A549 (cell line): ENCODE data around the gene FBXW12. TPM values are rescaled to one million over a fixed set of nuclear protein-coding genes. Genes with fewer than 3 reads are reported as not detected.

Experiments used
- ATAC-seq, 2 experiments: fragments of 200-7000 bp in 1 of 2; fragments of >200 bp in 1 of 2; cut with Nextera tagmentation in 1 of 2; cut with Tn5 transposase in 1 of 2; 3 replicates each; pipeline versions ENCODE4 v1.8.0 to v1.9.1; 2018 to 2020; ENCODE audit warnings: mild to moderate bottlenecking in 1 of 2, moderate library complexity in 1 of 2
- CTCF ChIA-PET: fragments of 300-600 bp; sonication (Branson Sonifier 250); formaldehyde crosslinking; extraction: SDS; loops from one replicate; lab custom pipeline; 2021; ENCODE audit warnings: antibody characterized with exemption, inconsistent platforms; lab: Yijun Ruan, JAX
- POLR2A ChIA-PET: fragments of 350-600 bp; formaldehyde crosslinking; extraction: SDS; loops from one replicate; lab custom pipeline; 2021; ENCODE audit warnings: antibody characterized with exemption, inconsistent platforms; lab: Yijun Ruan, JAX
- DNase-seq, 2 experiments: peaks; one replicate each; pipeline versions ENCODE4 v3.0.0 to v3.0.0-alpha.2; 2011 to 2016; ENCODE audit warnings: low read depth in 1 of 2, low spot score in 1 of 2
- FAIRE-seq: peaks from 2 replicates; lab custom pipeline; 2011; peaks lifted over from hg19 to GRCh38; lab: Jason Lieb, UNC
- H3K27ac ChIP-seq, 2 experiments: fragments of >200 bp; sonication (Bioruptor Twin); formaldehyde crosslinking; 3 replicates each; pipeline ENCODE4 v1.5.1; 2016 to 2017
- H3K4me1 ChIP-seq: fragments of >200 bp; sonication (Bioruptor Twin); formaldehyde crosslinking; 3 replicates; pipeline ENCODE4 v1.6.1; 2016
- H3K4me2 ChIP-seq: fragments of >200 bp; sonication (Bioruptor Twin); formaldehyde crosslinking; 3 replicates; pipeline ENCODE4 v1.6.1; 2016
- H3K4me3 ChIP-seq: fragments of >200 bp; sonication (Bioruptor Twin); formaldehyde crosslinking; 3 replicates; pipeline ENCODE4 v1.5.1; 2016
- H3K9me3 ChIP-seq: fragments of >200 bp; sonication (Bioruptor Twin); formaldehyde crosslinking; 3 replicates; pipeline ENCODE4 v1.6.1; 2016
- BHLHE40 ChIP-seq: IDR thresholded peaks from 2 replicates; pipeline ENCODE4 v1.6.1; 2012; ENCODE audit warnings: low read depth, low read length, inconsistent platforms
- CBX2 ChIP-seq: fragments of 200-600 bp; sonication (generic); IDR thresholded peaks from 2 replicates; pipeline ENCODE4 v1.6.1; 2016; ENCODE audit warnings: low read depth, mild to moderate bottlenecking, borderline replicate concordance
- CEBPB ChIP-seq, 2 experiments: fragments of >200 bp in 1 of 2; sonication (Bioruptor Twin) in 1 of 2; formaldehyde crosslinking in 1 of 2; IDR thresholded peaks; 2 replicates each; pipeline ENCODE4 v1.6.1; 2012 to 2016
- CHD2 ChIP-seq: fragments of 150-350 bp; IDR thresholded peaks from 2 replicates; pipeline ENCODE4 v1.6.1; 2014; ENCODE audit warnings: low read length; ENCODE audit not compliant: partially characterized antibody
- CHD4 ChIP-seq: fragments of 200-600 bp; sonication (generic); IDR thresholded peaks from 2 replicates; pipeline ENCODE4 v1.6.1; 2016; ENCODE audit warnings: antibody characterized with exemption, mild to moderate bottlenecking, borderline replicate concordance
- CTCF ChIP-seq: fragments of >200 bp; sonication (Bioruptor Twin); formaldehyde crosslinking; IDR thresholded peaks from 3 replicates; pipeline ENCODE4 v1.5.1; 2016
- FOSB ChIP-seq: fragments of 250-450 bp; sonication (Bioruptor Pico); IDR thresholded peaks from 2 replicates; pipeline ENCODE4 v1.5.0; 2020; ENCODE audit warnings: mild to moderate bottlenecking, moderate library complexity
- FOSL2 ChIP-seq, 2 experiments: fragments of 450-650 bp in 1 of 2; fragments of >200 bp in 1 of 2; sonication (Bioruptor Twin) in 1 of 2; formaldehyde crosslinking; IDR thresholded peaks; 2 replicates each; pipeline versions ENCODE4 v1.5.0 to v1.6.1; 2016 to 2020; ENCODE audit warnings: mild to moderate bottlenecking in 1 of 2, moderate library complexity in 1 of 2
- GATA3 ChIP-seq: IDR thresholded peaks from 2 replicates; pipeline ENCODE4 v1.6.1; 2012; ENCODE audit warnings: borderline replicate concordance
- HDAC2 ChIP-seq: fragments of 200-600 bp; sonication (generic); IDR thresholded peaks from 2 replicates; pipeline ENCODE4 v1.6.1; 2016
- HOXA7 ChIP-seq: fragments of 250-450 bp; sonication (Bioruptor Pico); IDR thresholded peaks from 2 replicates; pipeline ENCODE4 v1.5.0; 2020; ENCODE audit warnings: mild to moderate bottlenecking, moderate library complexity
- HOXB13 ChIP-seq: fragments of 250-450 bp; sonication (Bioruptor Pico); IDR thresholded peaks from 2 replicates; pipeline ENCODE4 v1.5.0; 2020; ENCODE audit warnings: low read depth, mild to moderate bottlenecking, moderate library complexity
- JUN ChIP-seq, 2 experiments: fragments of >200 bp; sonication (Bioruptor Twin); formaldehyde crosslinking; IDR thresholded peaks; 2 replicates in 1 of 2; 3 replicates in 1 of 2; pipeline ENCODE4 v1.6.1; 2016 to 2017
- KDM1A ChIP-seq: fragments of 200-600 bp; sonication (generic); IDR thresholded peaks from 2 replicates; pipeline ENCODE4 v1.6.1; 2016; ENCODE audit warnings: low read depth, mild to moderate bottlenecking
- KDM5A ChIP-seq: fragments of 200-600 bp; sonication (generic); IDR thresholded peaks from 2 replicates; pipeline ENCODE4 v1.6.1; 2016; ENCODE audit warnings: antibody characterized with exemption, mild to moderate bottlenecking
- MAFK ChIP-seq: fragments of 450-650 bp; IDR thresholded peaks from 2 replicates; pipeline ENCODE4 v1.6.1; 2014; ENCODE audit not compliant: partially characterized antibody
- MAZ ChIP-seq: fragments of 150-350 bp; IDR thresholded peaks from 2 replicates; pipeline ENCODE4 v1.6.1; 2014; ENCODE audit warnings: antibody characterized with exemption, low read depth, low read length, borderline replicate concordance
- PBX3 ChIP-seq: IDR thresholded peaks from 2 replicates; pipeline ENCODE4 v1.6.1; 2012
- POLR2A ChIP-seq: IDR thresholded peaks from 2 replicates; pipeline ENCODE4 v1.6.1; 2012; ENCODE audit warnings: mild to moderate bottlenecking, low read length
- RAD21 ChIP-seq, 2 experiments: fragments of >200 bp in 1 of 2; sonication (Bioruptor Twin) in 1 of 2; formaldehyde crosslinking in 1 of 2; IDR thresholded peaks in 1 of 2; conservative IDR thresholded peaks in 1 of 2; 2 replicates in 1 of 2; 3 replicates in 1 of 2; pipeline ENCODE4 v1.6.1; 2012 to 2018; ENCODE audit warnings: inconsistent platforms in 1 of 2
- RARB ChIP-seq: fragments of 250-450 bp; sonication (Bioruptor Pico); IDR thresholded peaks from 2 replicates; pipeline ENCODE4 v1.8.0; 2021; ENCODE audit warnings: mild to moderate bottlenecking, moderate library complexity
- TFCP2L1 ChIP-seq: fragments of 250-450 bp; sonication (Bioruptor Pico); IDR thresholded peaks from 2 replicates; pipeline ENCODE4 v1.5.0; 2021; ENCODE audit warnings: mild to moderate bottlenecking
- TP53 ChIP-seq: fragments of 250-450 bp; sonication (Bioruptor Pico); IDR thresholded peaks from 2 replicates; pipeline ENCODE4 v1.5.0; 2021; ENCODE audit warnings: mild to moderate bottlenecking, moderate library complexity
- ZC3H11A ChIP-seq: fragments of 450-650 bp; IDR thresholded peaks from 2 replicates; pipeline ENCODE4 v1.6.1; 2014; ENCODE audit warnings: antibody characterized with exemption, mild to moderate bottlenecking
- ZNF302 ChIP-seq: fragments of 250-450 bp; sonication (Bioruptor Pico); IDR thresholded peaks from 2 replicates; pipeline ENCODE4 v1.9.0; 2021; ENCODE audit warnings: inconsistent platforms, mild to moderate bottlenecking, moderate library complexity
- WGBS: methylation state at CpG from one replicate; pipeline ENCODE4 v1.1.6; 2017; ENCODE audit errors: missing lambda C conversion rate; 5-methylcytosine and 5-hydroxymethylcytosine counted together
- polyA plus RNA-seq, 4 experiments: library from polyadenylated mRNA; depleted of rRNA in 3 of 4; stranded (reverse); fragments of >200 nt; fragmentation: RNase III in 1 of 4; extraction: RNeasy Plus Mini Kit Qiagen cat#74134 plus additional on column Dnase treatment in 1 of 4; gene quantifications; 2 replicates in 3 of 4; 3 replicates in 1 of 4; pipeline ENCODE4 v1.2.3, GENCODE V29; 2011 to 2017
- TF ChIP-seq, protein P1 (sequence below): fragments of 250-450 bp; sonication (Bioruptor Pico); IDR thresholded peaks from 2 replicates; pipeline ENCODE4 v1.5.0; 2020; ENCODE audit warnings: low read depth, mild to moderate bottlenecking, moderate library complexity
- TF ChIP-seq, protein P2 (sequence below): fragments of 250-450 bp; sonication (Bioruptor Pico); IDR thresholded peaks from 2 replicates; pipeline ENCODE4 v1.5.0; 2021; ENCODE audit warnings: mild to moderate bottlenecking, moderate library complexity, borderline replicate concordance
- TF ChIP-seq, protein P3 (sequence below): fragments of >200 bp; sonication (Bioruptor Twin); formaldehyde crosslinking; IDR thresholded peaks from 3 replicates; pipeline ENCODE4 v1.6.1; 2016

The FBXW12 gene
- polyA plus RNA-seq, 2 of the 4 experiments (the other 2 are of a cell fraction), result not detected

DNA sequence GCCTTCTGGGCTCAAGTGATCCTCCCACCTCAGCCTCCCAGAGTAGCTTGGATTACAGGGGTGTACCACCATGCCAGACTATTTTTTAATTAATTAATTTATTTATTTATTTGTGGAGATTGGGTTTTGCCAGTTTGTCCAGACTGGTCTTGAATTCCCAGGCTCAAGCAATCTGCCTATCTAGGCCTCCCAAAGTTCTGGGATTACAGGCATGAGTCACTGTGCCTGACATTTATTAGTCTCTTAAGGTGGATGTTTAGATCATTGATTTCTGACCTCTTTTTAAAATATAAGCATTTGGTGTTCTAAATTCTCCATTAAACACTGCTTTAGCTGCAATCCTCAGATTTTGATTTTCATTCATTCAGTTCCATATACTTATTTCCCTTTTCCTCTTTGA is 15.6 kb downstream of the FBXW12 start:
- Histone ChIP-seq H3K9me3 (peaks cover 7% of the 10 kb centered on the region; the same call in 2 of the 3 replicates), H3K4me3 (no peak overlapping the region), H3K27ac (no peak overlapping the region), H3K4me1 (no peaks in the 10 kb centered on the region), H3K4me2 (no peak overlapping the region)
- no peak for FAIRE-seq
- CTCF ChIA-PET, result interaction anchor here (1.4 kb wide), 1 partner anchor 8 kb away, joined by 4 read pairs; no protein-coding TSS in a partner anchor
- ATAC-seq, result no peak
- POLR2A ChIA-PET, result no interaction called here
- TF ChIP-seq, protein P1, sequence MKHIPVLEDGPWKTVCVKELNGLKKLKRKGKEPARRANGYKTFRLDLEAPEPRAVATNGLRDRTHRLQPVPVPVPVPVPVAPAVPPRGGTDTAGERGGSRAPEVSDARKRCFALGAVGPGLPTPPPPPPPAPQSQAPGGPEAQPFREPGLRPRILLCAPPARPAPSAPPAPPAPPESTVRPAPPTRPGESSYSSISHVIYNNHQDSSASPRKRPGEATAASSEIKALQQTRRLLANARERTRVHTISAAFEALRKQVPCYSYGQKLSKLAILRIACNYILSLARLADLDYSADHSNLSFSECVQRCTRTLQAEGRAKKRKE (CRISPR knock-in tag), result no peak
- TF ChIP-seq RAD21 (conservative IDR thresholded peaks at IDR 0.05 in 1 of 2, IDR thresholded peaks at IDR 0.05 in 1 of 2) (no peak), PBX3 (no peak), RARB (no peak), JUN (IDR thresholded peaks at IDR 0.05) (no peak), CHD4 (no peak), ZNF302 (CRISPR knock-in tag) (no peak), BHLHE40 (no peak), HOXA7 (CRISPR knock-in tag) (no peak), CHD2 (no peak), TP53 (CRISPR knock-in tag) (no peak), MAFK (no peak), KDM5A (no peak), MAZ (no peak)
- TF ChIP-seq, protein P2, sequence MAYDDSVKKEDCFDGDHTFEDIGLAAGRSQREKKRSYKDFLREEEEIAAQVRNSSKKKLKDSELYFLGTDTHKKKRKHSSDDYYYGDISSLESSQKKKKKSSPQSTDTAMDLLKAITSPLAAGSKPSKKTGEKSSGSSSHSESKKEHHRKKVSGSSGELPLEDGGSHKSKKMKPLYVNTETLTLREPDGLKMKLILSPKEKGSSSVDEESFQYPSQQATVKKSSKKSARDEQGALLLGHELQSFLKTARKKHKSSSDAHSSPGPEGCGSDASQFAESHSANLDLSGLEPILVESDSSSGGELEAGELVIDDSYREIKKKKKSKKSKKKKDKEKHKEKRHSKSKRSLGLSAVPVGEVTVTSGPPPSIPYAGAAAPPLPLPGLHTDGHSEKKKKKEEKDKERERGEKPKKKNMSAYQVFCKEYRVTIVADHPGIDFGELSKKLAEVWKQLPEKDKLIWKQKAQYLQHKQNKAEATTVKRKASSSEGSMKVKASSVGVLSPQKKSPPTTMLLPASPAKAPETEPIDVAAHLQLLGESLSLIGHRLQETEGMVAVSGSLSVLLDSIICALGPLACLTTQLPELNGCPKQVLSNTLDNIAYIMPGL (CRISPR knock-in tag), result no peak
- TF ChIP-seq, protein P3, sequence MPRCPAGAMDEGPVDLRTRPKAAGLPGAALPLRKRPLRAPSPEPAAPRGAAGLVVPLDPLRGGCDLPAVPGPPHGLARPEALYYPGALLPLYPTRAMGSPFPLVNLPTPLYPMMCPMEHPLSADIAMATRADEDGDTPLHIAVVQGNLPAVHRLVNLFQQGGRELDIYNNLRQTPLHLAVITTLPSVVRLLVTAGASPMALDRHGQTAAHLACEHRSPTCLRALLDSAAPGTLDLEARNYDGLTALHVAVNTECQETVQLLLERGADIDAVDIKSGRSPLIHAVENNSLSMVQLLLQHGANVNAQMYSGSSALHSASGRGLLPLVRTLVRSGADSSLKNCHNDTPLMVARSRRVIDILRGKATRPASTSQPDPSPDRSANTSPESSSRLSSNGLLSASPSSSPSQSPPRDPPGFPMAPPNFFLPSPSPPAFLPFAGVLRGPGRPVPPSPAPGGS, result no peak
- no peak for DNase-seq

- H3K27ac ChIP-seq, result no peak overlapping the region
- ChIA-PET CTCF (interaction anchor here (1.0 to 2.2 kb wide), 2 partner anchors 12 to 47 kb away, joined by 5 to 6 read pairs; no protein-coding TSS in a partner anchor), POLR2A (no interaction called here)
- DNase-seq (no peak), ATAC-seq (no peak), FAIRE-seq (no peak)
- no peak overlapping the region for H3K4me3 ChIP-seq
- no peak overlapping the region for H3K4me2 ChIP-seq
- WGBS, result 13% methylated on average over 2 of the region's 2 CpGs
- no peaks in the 10 kb centered on the region for H3K4me1 ChIP-seq
- H3K9me3 ChIP-seq, result peaks cover 7% of the 10 kb centered on the region; the same call in 2 of the 3 replicates
- TF ChIP-seq CTCF, result no peak
- TF ChIP-seq, protein P1 (CRISPR knock-in tag), result no peak
- no peak for TF ChIP-seq KDM1A
- no peak for TF ChIP-seq TP53 (CRISPR knock-in tag)
- TF ChIP-seq POLR2A, result no peak
- no peak for TF ChIP-seq RAD21 (conservative IDR thresholded peaks at IDR 0.05 in 1 of 2, IDR thresholded peaks at IDR 0.05 in 1 of 2)
- TF ChIP-seq, protein P3, result no peak
- no peak for TF ChIP-seq FOSB (CRISPR knock-in tag)
- no peak for TF ChIP-seq TFCP2L1 (CRISPR knock-in tag)
- no peak for TF ChIP-seq GATA3
- no peak for TF ChIP-seq HDAC2
- no peak for TF ChIP-seq ZC3H11A
- TF ChIP-seq FOSL2 (IDR thresholded peaks at IDR 0.05), result no peak
- no peak for TF ChIP-seq FOSL2 (CRISPR knock-in tag; IDR thresholded peaks at IDR 0.05)
- TF ChIP-seq HOXB13 (CRISPR knock-in tag), result no peak
- TF ChIP-seq CEBPB (IDR thresholded peaks at IDR 0.05), result no peak
- TF ChIP-seq CBX2, result no peak
Observed at GRCh38 chr3:48388966-48389365, 16.9 kb downstream of the FBXW12 start.
